Measurements from ENCODE around the gene LRBA.

The LRBA gene

GRCh38 chr4:150632639-150633038, 382.4 kb downstream of the LRBA start:
- in situ Hi-C loops (cut with HindIII; ENCODE audit: low sequenced_read_pairs) = no loop called here
- TF ChIP-seq CTCF (IDR thresholded peaks at IDR 0.05; ENCODE audit: low read depth, low read length, missing control alignments) = no peak
- no peak for DNase-seq (ENCODE audit: low read depth)
- H3K4me3 ChIP-seq (ENCODE audit: low read depth, low read length) = no peak overlapping the region

GRCh38 chr4:150628073-150628472, 387.0 kb downstream of the LRBA start:
- TF ChIP-seq CTCF (IDR thresholded peaks at IDR 0.05; ENCODE audit: low read depth, low read length, missing control alignments) = no peak
- no peak overlapping the region for H3K4me3 ChIP-seq (ENCODE audit: low read depth, low read length)
- DNase-seq (ENCODE audit: low read depth) = no peak
- in situ Hi-C loops (cut with HindIII; ENCODE audit: low sequenced_read_pairs) = no loop called here

- H3K4me3 ChIP-seq (ENCODE audit: low read depth, low read length) = no peak overlapping the region
- TF ChIP-seq CTCF (IDR thresholded peaks at IDR 0.05; ENCODE audit: low read depth, low read length, missing control alignments) = no peak
- DNase-seq (ENCODE audit: low read depth) = no peak
- in situ Hi-C loops (cut with HindIII; ENCODE audit: low sequenced_read_pairs) = no loop called here
These were observed 390.1 kb downstream of the LRBA start for GRCh38 chr4:150625033-150625432.

GRCh38 chr4:150624055-150624454, 391.0 kb downstream of the LRBA start:
- in situ Hi-C loops (cut with HindIII; ENCODE audit: low sequenced_read_pairs) = no loop called here
- H3K4me3 ChIP-seq (ENCODE audit: low read depth, low read length) = no peak overlapping the region
- no peak for DNase-seq (ENCODE audit: low read depth)
- no peak for TF ChIP-seq CTCF (IDR thresholded peaks at IDR 0.05; ENCODE audit: low read depth, low read length, missing control alignments)

- no peak for DNase-seq (ENCODE audit: low read depth)
- in situ Hi-C loops (cut with HindIII; ENCODE audit: low sequenced_read_pairs) = no loop called here
- H3K4me3 ChIP-seq (ENCODE audit: low read depth, low read length) = no peak overlapping the region
- TF ChIP-seq CTCF (IDR thresholded peaks at IDR 0.05; ENCODE audit: low read depth, low read length, missing control alignments) = no peak
These were observed 396.0 kb downstream of the LRBA start for GRCh38 chr4:150619042-150619441.

GRCh38 chr4:150609131-150609530, 406.0 kb downstream of the LRBA start:
- in situ Hi-C loops (cut with HindIII; ENCODE audit: low sequenced_read_pairs) = no loop called here
- no peak for TF ChIP-seq CTCF (IDR thresholded peaks at IDR 0.05; ENCODE audit: low read depth, low read length, missing control alignments)
- no peak overlapping the region for H3K4me3 ChIP-seq (ENCODE audit: low read depth, low read length)
- DNase-seq (ENCODE audit: low read depth) = no peak

Measured in astrocyte of the cerebellum (primary cell).